ENCODE data around the gene GALNT13. TPM values are rescaled to one million over a fixed set of nuclear protein-coding genes. Genes with fewer than 3 reads are reported as not detected.

Gene GALNT13
- total RNA-seq: 0.14 and 0.18 TPM in 2 replicates

- intact Hi-C loops (cut with micrococcal nuclease): no loop called here
Measured at GRCh38 chr2:153871231-153872221, at the start of gene GALNT13. GALNT13 (plus strand) TSS chr2:153871922.

- intact Hi-C loops (cut with micrococcal nuclease): no loop called here
Measured at GRCh38 chr2:153823880-153824279, 47.8 kb upstream of the GALNT13 start.

- intact Hi-C loops (cut with micrococcal nuclease): no loop called here
Measured at GRCh38 chr2:153828335-153828734, 43.4 kb upstream of the GALNT13 start.

- intact Hi-C loops (cut with micrococcal nuclease): no loop called here
Measured at GRCh38 chr2:153834662-153835061, 37.1 kb upstream of the GALNT13 start.

GRCh38 chr2:153858250-153858649, 13.5 kb upstream of the GALNT13 start:
- intact Hi-C loops (cut with micrococcal nuclease): no loop called here

- intact Hi-C loops (cut with micrococcal nuclease): no loop called here
Measured at GRCh38 chr2:153864022-153864421, 7.7 kb upstream of the GALNT13 start.

- intact Hi-C loops (cut with micrococcal nuclease): no loop called here
Measured at GRCh38 chr2:153866595-153866994, 5.1 kb upstream of the GALNT13 start.

GRCh38 chr2:153870308-153870707, 1.4 kb upstream of the GALNT13 start:
- intact Hi-C loops (cut with micrococcal nuclease): no loop called here

- intact Hi-C loops (cut with micrococcal nuclease): no loop called here
Measured at GRCh38 chr2:153872311-153873051, 759 bp downstream of the GALNT13 start.

- intact Hi-C loops (cut with micrococcal nuclease): no loop called here
Measured at GRCh38 chr2:153873052-153874048, 1.6 kb downstream of the GALNT13 start.

- intact Hi-C loops (cut with micrococcal nuclease): no loop called here
Measured at GRCh38 chr2:153875801-153876466, 4.2 kb downstream of the GALNT13 start.

- intact Hi-C loops (cut with micrococcal nuclease): no loop called here
Measured at GRCh38 chr2:153880926-153881325, 9.2 kb downstream of the GALNT13 start.

GRCh38 chr2:153886833-153887232, 15.1 kb downstream of the GALNT13 start:
- intact Hi-C loops (cut with micrococcal nuclease): no loop called here

GRCh38 chr2:153890576-153890975, 18.9 kb downstream of the GALNT13 start:
- intact Hi-C loops (cut with micrococcal nuclease): no loop called here

- intact Hi-C loops (cut with micrococcal nuclease): no loop called here
Measured at GRCh38 chr2:153891051-153891450, 19.3 kb downstream of the GALNT13 start.

- intact Hi-C loops (cut with micrococcal nuclease): no loop called here
Measured at GRCh38 chr2:153912798-153913396, 41.2 kb downstream of the GALNT13 start.

GRCh38 chr2:153917570-153917969, 45.8 kb downstream of the GALNT13 start:
- intact Hi-C loops (cut with micrococcal nuclease): no loop called here

GRCh38 chr2:153935511-153935910, 63.8 kb downstream of the GALNT13 start:
- intact Hi-C loops (cut with micrococcal nuclease): no loop called here

GRCh38 chr2:153939124-153939796, 67.5 kb downstream of the GALNT13 start:
- intact Hi-C loops (cut with micrococcal nuclease): no loop called here

Data from T-helper 2 cell treated with Interferon-gamma antibody and Interleukin-4, amounts not matched to agents 100 ng/mL and 5 ng/mL, for 36 hours (primary cell).